ENCODE measurements around the gene EGFL8. TPM values are rescaled to one million over a fixed set of nuclear protein-coding genes. Genes with fewer than 3 reads are reported as not detected.
A peak's percentile ranks its signal among the peaks of the same experiment; 100 is the strongest.

Gene EGFL8
- total and polyA plus RNA-seq, 8 donors, result 8.1 to 35.2 (median 23.2) TPM

GRCh38 chr6:32117461-32117860 is 46.9 kb upstream of the EGFL8 start:
- H3K4me1 ChIP-seq, result peaks cover 14 to 42% of the 10 kb centered on the region in 2 donors
- no peak for ATAC-seq

GRCh38 chr6:32118782-32119628 is 45.4 kb upstream of the EGFL8 start:
- peaks cover 4 to 94% of the 10 kb centered on the region in 2 donors for H3K36me3 ChIP-seq
- peak; percentile 88 for ATAC-seq
- H3K9me3 ChIP-seq, result no peaks in the 10 kb centered on the region
- H3K4me1 ChIP-seq, result peaks cover 4 to 28% of the 10 kb centered on the region in 2 donors
- H3K27ac ChIP-seq, result peak overlapping the region; percentile 57 to 70
- intact Hi-C loops (cut with DNase I), result loop anchor here in 1 of 2 donors (5.0 kb wide), 2 partner anchors 33 to 123 kb away; partner anchors contain the start of genes PPT2 and PRRT1
- H3K27me3 ChIP-seq, result no peaks in the 10 kb centered on the region
- TF ChIP-seq CTCF (IDR thresholded peaks at IDR 0.05), result peak; percentile 92 to 94
- H3K4me3 ChIP-seq, result no peak overlapping the region
- peak; percentile 77 to 96 (median 88) for DNase-seq

More at GRCh38 chr6:32117461-32117860, 46.9 kb upstream of the EGFL8 start:
- Histone ChIP-seq H3K9me3 (no peaks in the 10 kb centered on the region), H3K27ac (peak overlapping the region in 1 of 2 donors; percentile 70), H3K4me3 (no peak overlapping the region), H3K27me3 (no peaks in the 10 kb centered on the region), H3K36me3 (peaks cover 4 to 79% of the 10 kb centered on the region in 2 donors)
- TF ChIP-seq CTCF (IDR thresholded peaks at IDR 0.05), result no peak
- DNase-seq, result no peak
- intact Hi-C loops (cut with DNase I), result loop anchor here in 1 of 2 donors (5.0 kb wide), 2 partner anchors 35 to 125 kb away; partner anchors contain the start of genes PPT2 and PRRT1

- no peak for ATAC-seq
- no peak for DNase-seq
- no peak overlapping the region for H3K27ac ChIP-seq
- H3K27me3 ChIP-seq, result no peaks in the 10 kb centered on the region
- H3K36me3 ChIP-seq, result peaks cover 4 to 98% of the 10 kb centered on the region in 2 donors
- no peak overlapping the region for H3K4me3 ChIP-seq
- peaks cover 0 to 20% of the 10 kb centered on the region in 2 donors for H3K4me1 ChIP-seq
- intact Hi-C loops (cut with DNase I), result no loop called here
- no peaks in the 10 kb centered on the region for H3K9me3 ChIP-seq
- TF ChIP-seq CTCF (IDR thresholded peaks at IDR 0.05), result no peak
These were observed 43.8 kb upstream of the EGFL8 start for GRCh38 chr6:32120573-32121059.

GRCh38 chr6:32123681-32124080 is 40.7 kb upstream of the EGFL8 start:
- no peak overlapping the region for H3K4me3 ChIP-seq
- intact Hi-C loops (cut with DNase I), result no loop called here
- DNase-seq (no peak), ATAC-seq (no peak)
- no peak for TF ChIP-seq CTCF (IDR thresholded peaks at IDR 0.05)
- no peaks in the 10 kb centered on the region for H3K9me3 ChIP-seq
- H3K36me3 ChIP-seq, result peaks cover 4 to 77% of the 10 kb centered on the region in 2 donors
- no peak overlapping the region for H3K27ac ChIP-seq
- H3K27me3 ChIP-seq, result no peaks in the 10 kb centered on the region
- H3K4me1 ChIP-seq, result peaks cover 13 to 31% of the 10 kb centered on the region in 2 donors

GRCh38 chr6:32126880-32127279 is 37.5 kb upstream of the EGFL8 start:
- H3K27ac ChIP-seq, result no peak overlapping the region
- TF ChIP-seq CTCF (IDR thresholded peaks at IDR 0.05), result no peak

More at GRCh38 chr6:32126880-32127279, 37.5 kb upstream of the EGFL8 start:
- intact Hi-C loops (cut with DNase I), result no loop called here
- ATAC-seq (no peak), DNase-seq (no peak)
- Histone ChIP-seq H3K27me3 (no peaks in the 10 kb centered on the region), H3K4me1 (peaks cover 22 to 32% of the 10 kb centered on the region in 2 donors), H3K36me3 (peaks cover 0 to 48% of the 10 kb centered on the region in 2 donors), H3K9me3 (no peaks in the 10 kb centered on the region), H3K4me3 (peak overlapping the region; percentile 89 to 91)
